Measurements from ENCODE around the gene TSPAN16.
A peak's percentile ranks its signal among the peaks of the same experiment; 100 is the strongest.

The TSPAN16 gene

GRCh38 chr19:11337080-11337479, 41.1 kb downstream of the TSPAN16 start:
- Histone ChIP-seq H3K9me3 (ENCODE audit: insufficient read depth, low read depth, low read length) (no peaks in the 10 kb centered on the region), H3F3A (ENCODE audit: low read depth) (0 out of 2 replicates have a peak, but pooled peaks cover 3% of the 10 kb centered on the region), H3K36me3 (ENCODE audit: insufficient read depth, low read length) (no peaks in the 10 kb centered on the region), H3K4me2 (ENCODE audit: low read depth, low read length, poor library complexity, severe bottlenecking) (peak overlapping the region; percentile 83), H3K4me3 (ENCODE audit: low read length, poor library complexity, severe bottlenecking) (peak overlapping the region; percentile 45), H4K20me1 (ENCODE audit: insufficient read depth, low read length, poor library complexity, severe bottlenecking) (no peaks in the 10 kb centered on the region), H3K9ac (ENCODE audit: low read depth, low read length, poor library complexity, severe bottlenecking) (peak overlapping the region; percentile 91), H3K9me2 (replicated peaks; ENCODE audit: low read depth, low read length) (no peaks in the 10 kb centered on the region), H3K27me3 (ENCODE audit: insufficient read depth, low read length, poor library complexity, severe bottlenecking) (no peaks in the 10 kb centered on the region), H3K4me1 (ENCODE audit: insufficient read depth, low read length, poor library complexity, severe bottlenecking) (peaks cover 27% of the 10 kb centered on the region), H3K79me2 (ENCODE audit: insufficient read depth, low read length) (peaks cover 11% of the 10 kb centered on the region; the same call in 1 of the 2 replicates), H2AFZ (ENCODE audit: low read length) (no peak overlapping the region)
- TF ChIP-seq CTCF (conservative IDR thresholded peaks at IDR 0.05; ENCODE audit: low read length), result no peak
- no peak for TF ChIP-seq EZH2phosphoT487 (IDR thresholded peaks at IDR 0.05; ENCODE audit: borderline replicate concordance)

GRCh38 chr19:11338121-11338520, 42.2 kb downstream of the TSPAN16 start:
- peak overlapping the region; percentile 91 for H3K9ac ChIP-seq (ENCODE audit: low read depth, low read length, poor library complexity, severe bottlenecking)
- peaks cover 27% of the 10 kb centered on the region for H3K4me1 ChIP-seq (ENCODE audit: insufficient read depth, low read length, poor library complexity, severe bottlenecking)
- peak overlapping the region; percentile 82 for H3K4me3 ChIP-seq (ENCODE audit: low read length, poor library complexity, severe bottlenecking)
- H3K9me2 ChIP-seq (replicated peaks; ENCODE audit: low read depth, low read length), result no peaks in the 10 kb centered on the region
- H3K79me2 ChIP-seq (ENCODE audit: insufficient read depth, low read length), result peaks cover 11% of the 10 kb centered on the region; the same call in 1 of the 2 replicates
- peak overlapping the region; percentile 83 for H3K4me2 ChIP-seq (ENCODE audit: low read depth, low read length, poor library complexity, severe bottlenecking)
- H3K36me3 ChIP-seq (ENCODE audit: insufficient read depth, low read length), result no peaks in the 10 kb centered on the region
- no peaks in the 10 kb centered on the region for H4K20me1 ChIP-seq (ENCODE audit: insufficient read depth, low read length, poor library complexity, severe bottlenecking)
- no peaks in the 10 kb centered on the region for H3K27me3 ChIP-seq (ENCODE audit: insufficient read depth, low read length, poor library complexity, severe bottlenecking)
- H3F3A ChIP-seq (ENCODE audit: low read depth), result 0 out of 2 replicates have a peak, but pooled peaks cover 3% of the 10 kb centered on the region
- H3K9me3 ChIP-seq (ENCODE audit: insufficient read depth, low read depth, low read length), result no peaks in the 10 kb centered on the region
- H2AFZ ChIP-seq (ENCODE audit: low read length), result no peak overlapping the region
- TF ChIP-seq CTCF (conservative IDR thresholded peaks at IDR 0.05; ENCODE audit: low read length) (no peak), EZH2phosphoT487 (IDR thresholded peaks at IDR 0.05; ENCODE audit: borderline replicate concordance) (no peak)

GRCh38 chr19:11338569-11339253, 42.8 kb downstream of the TSPAN16 start:
- Histone ChIP-seq H3K9ac (ENCODE audit: low read depth, low read length, poor library complexity, severe bottlenecking) (peak overlapping the region; percentile 91), H3K9me2 (replicated peaks; ENCODE audit: low read depth, low read length) (no peaks in the 10 kb centered on the region), H3K4me2 (ENCODE audit: low read depth, low read length, poor library complexity, severe bottlenecking) (peak overlapping the region; percentile 83), H3K4me1 (ENCODE audit: insufficient read depth, low read length, poor library complexity, severe bottlenecking) (peaks cover 27% of the 10 kb centered on the region), H3K79me2 (ENCODE audit: insufficient read depth, low read length) (peaks cover 11% of the 10 kb centered on the region; the same call in 1 of the 2 replicates), H3F3A (ENCODE audit: low read depth) (0 out of 2 replicates have a peak, but pooled peaks cover 3% of the 10 kb centered on the region), H3K4me3 (ENCODE audit: low read length, poor library complexity, severe bottlenecking) (peak overlapping the region; percentile 82), H4K20me1 (ENCODE audit: insufficient read depth, low read length, poor library complexity, severe bottlenecking) (no peaks in the 10 kb centered on the region), H2AFZ (ENCODE audit: low read length) (peak overlapping the region; percentile 75; the same call in 1 of the 2 replicates), H3K9me3 (ENCODE audit: insufficient read depth, low read depth, low read length) (no peaks in the 10 kb centered on the region), H3K27me3 (ENCODE audit: insufficient read depth, low read length, poor library complexity, severe bottlenecking) (no peaks in the 10 kb centered on the region), H3K36me3 (ENCODE audit: insufficient read depth, low read length) (no peaks in the 10 kb centered on the region)
- TF ChIP-seq EZH2phosphoT487 (IDR thresholded peaks at IDR 0.05; ENCODE audit: borderline replicate concordance) (no peak), CTCF (conservative IDR thresholded peaks at IDR 0.05; ENCODE audit: low read length) (no peak)

Data from Loucy (cell line).